A673 (cell line): ENCODE measurements around the gene STOX1. TPM values are rescaled to one million over a fixed set of nuclear protein-coding genes. Genes with fewer than 3 reads are reported as not detected.

ENCODE experiments used
- BruUV-seq: library from RNA; stranded (reverse); fragments of 400-500 nt; replicated peaks from 2 replicates; lab custom pipeline; 2021; lab: Mats Ljungman, UMichigan
- CTCF ChIA-PET: fragments of 300-600 bp; sonication (Branson Sonifier 250); formaldehyde crosslinking; loops from one replicate; lab custom pipeline; 2022; ENCODE audit warnings: antibody characterized with exemption; lab: Charles Lee
- POLR2A ChIA-PET: fragments of 300-600 bp; sonication (Branson Sonifier 250); formaldehyde crosslinking; loops from one replicate; lab custom pipeline; 2022; ENCODE audit warnings: antibody characterized with exemption; ENCODE audit not compliant: low non-redundant PET; lab: Charles Lee
- DNase-seq: peaks from one replicate; pipeline ENCODE4 v3.0.0-alpha.2; 2015; ENCODE audit warnings: low spot score
- H3K27ac ChIP-seq: fragments of 200-600 bp; sonication (generic); 2 replicates; pipeline ENCODE4 v1.5.1; 2016; ENCODE audit warnings: mixed run types, low read depth, mild to moderate bottlenecking, mixed read lengths, antibody characterized with exemption, low read length; ENCODE audit not compliant: poor library complexity, severe bottlenecking
- H3K27me3 ChIP-seq: fragments of 200-600 bp; sonication (generic); replicated peaks from 2 replicates; pipeline ENCODE4 v1.6.1; 2017; ENCODE audit warnings: mixed run types, low read depth, mild to moderate bottlenecking, mixed read lengths, antibody characterized with exemption, low read length; ENCODE audit not compliant: insufficient read depth, poor library complexity
- H3K36me3 ChIP-seq: fragments of 200-600 bp; sonication (generic); 2 replicates; pipeline ENCODE4 v1.6.1; 2016; ENCODE audit warnings: mixed run types, mild to moderate bottlenecking, mixed read lengths, antibody characterized with exemption, low read length; ENCODE audit not compliant: insufficient read depth, poor library complexity, severe bottlenecking
- H3K4me1 ChIP-seq: fragments of 200-600 bp; sonication (generic); 2 replicates; pipeline ENCODE4 v1.6.1; 2017; ENCODE audit warnings: mixed run types, mild to moderate bottlenecking, mixed read lengths, antibody characterized with exemption, low read length; ENCODE audit not compliant: insufficient read depth, poor library complexity, severe bottlenecking
- H3K4me3 ChIP-seq: fragments of 200-600 bp; sonication (generic); 2 replicates; pipeline ENCODE4 v1.5.1; 2016; ENCODE audit warnings: low read depth, mixed run types, mild to moderate bottlenecking, mixed read lengths, low read length; ENCODE audit not compliant: poor library complexity, severe bottlenecking
- H3K9me3 ChIP-seq: fragments of 200-600 bp; sonication (generic); 2 replicates; pipeline ENCODE4 v1.6.1; 2016; ENCODE audit warnings: mixed run types, low read depth, mild to moderate bottlenecking, mixed read lengths, antibody characterized with exemption, low read length; ENCODE audit not compliant: poor library complexity, severe bottlenecking
- EZH2 ChIP-seq: fragments of 200-600 bp; sonication (generic); IDR thresholded peaks from 2 replicates; pipeline ENCODE4 v1.6.1; 2017; ENCODE audit warnings: borderline replicate concordance, low read depth, mild to moderate bottlenecking, mixed read lengths, antibody characterized with exemption, low read length; ENCODE audit not compliant: poor library complexity, severe bottlenecking
- intact Hi-C: fragments of 100-400 bp; cut with micrococcal nuclease; formaldehyde crosslinking; loops from one replicate; pipeline ENCODE4 v1.10.0; 2022; ENCODE audit not compliant: unreplicated experiment
- total RNA-seq: library from RNA; stranded (reverse); gene quantifications from 2 replicates; pipeline ENCODE4 v1.2.3, GENCODE V29; 2021
- TF ChIP-seq, protein P1 (sequence below): fragments of 300-800, 200-600 bp; sonication (generic); conservative IDR thresholded peaks from 2 replicates; pipeline ENCODE4 v1.5.1; 2017; ENCODE audit warnings: low read depth, mild to moderate bottlenecking, antibody characterized with exemption, low read length, moderate library complexity, mixed read lengths

STOX1 gene
- total RNA-seq, 1 experiment from 2014 or later = 2.1 TPM

- POLR2A ChIA-PET = no interaction called here
- Histone ChIP-seq H3K36me3 (no peaks in the 10 kb centered on the region), H3K4me1 (peaks cover 20% of the 10 kb centered on the region), H3K27ac (no peak overlapping the region), H3K4me3 (no peak overlapping the region), H3K9me3 (no peaks in the 10 kb centered on the region), H3K27me3 (peaks cover 9% of the 10 kb centered on the region)
- no peak for TF ChIP-seq EZH2
- TF ChIP-seq, protein P1, sequence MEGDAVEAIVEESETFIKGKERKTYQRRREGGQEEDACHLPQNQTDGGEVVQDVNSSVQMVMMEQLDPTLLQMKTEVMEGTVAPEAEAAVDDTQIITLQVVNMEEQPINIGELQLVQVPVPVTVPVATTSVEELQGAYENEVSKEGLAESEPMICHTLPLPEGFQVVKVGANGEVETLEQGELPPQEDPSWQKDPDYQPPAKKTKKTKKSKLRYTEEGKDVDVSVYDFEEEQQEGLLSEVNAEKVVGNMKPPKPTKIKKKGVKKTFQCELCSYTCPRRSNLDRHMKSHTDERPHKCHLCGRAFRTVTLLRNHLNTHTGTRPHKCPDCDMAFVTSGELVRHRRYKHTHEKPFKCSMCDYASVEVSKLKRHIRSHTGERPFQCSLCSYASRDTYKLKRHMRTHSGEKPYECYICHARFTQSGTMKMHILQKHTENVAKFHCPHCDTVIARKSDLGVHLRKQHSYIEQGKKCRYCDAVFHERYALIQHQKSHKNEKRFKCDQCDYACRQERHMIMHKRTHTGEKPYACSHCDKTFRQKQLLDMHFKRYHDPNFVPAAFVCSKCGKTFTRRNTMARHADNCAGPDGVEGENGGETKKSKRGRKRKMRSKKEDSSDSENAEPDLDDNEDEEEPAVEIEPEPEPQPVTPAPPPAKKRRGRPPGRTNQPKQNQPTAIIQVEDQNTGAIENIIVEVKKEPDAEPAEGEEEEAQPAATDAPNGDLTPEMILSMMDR = no peak
- intact Hi-C loops = no loop called here
- no peak for DNase-seq
- CTCF ChIA-PET = no interaction called here
- BruUV-seq = no TSS peak
Measured at GRCh38 chr10:68870545-68871104, 43.3 kb downstream of the STOX1 start.

GRCh38 chr10:68871105-68871711, 43.9 kb downstream of the STOX1 start:
- Histone ChIP-seq H3K27me3 (peaks cover 9% of the 10 kb centered on the region), H3K4me1 (peaks cover 20% of the 10 kb centered on the region), H3K27ac (peak overlapping the region; percentile 12), H3K4me3 (no peak overlapping the region), H3K9me3 (no peaks in the 10 kb centered on the region), H3K36me3 (no peaks in the 10 kb centered on the region)
- no TSS peak for BruUV-seq
- TF ChIP-seq, protein P1 = no peak
- TF ChIP-seq EZH2 = no peak
- intact Hi-C loops = no loop called here
- POLR2A ChIA-PET = no interaction called here
- CTCF ChIA-PET = no interaction called here
- DNase-seq = peak; percentile 77

- peak; percentile 95 for DNase-seq
- H3K4me3 ChIP-seq = no peak overlapping the region
- CTCF ChIA-PET = interaction anchor here (0.5 to 0.7 kb wide), 2 partner anchors 19 to 367 kb away, joined by 3 to 5 read pairs; no protein-coding TSS in a partner anchor
- no peak for TF ChIP-seq EZH2
- TF ChIP-seq, protein P1 = no peak
- peaks cover 9% of the 10 kb centered on the region for H3K27me3 ChIP-seq
- H3K9me3 ChIP-seq = no peaks in the 10 kb centered on the region
- peak overlapping the region; percentile 12 for H3K27ac ChIP-seq
- POLR2A ChIA-PET = no interaction called here
- BruUV-seq = no TSS peak
- H3K4me1 ChIP-seq = peaks cover 20% of the 10 kb centered on the region
- intact Hi-C loops = no loop called here
- H3K36me3 ChIP-seq = no peaks in the 10 kb centered on the region
Measured at GRCh38 chr10:68871731-68872342, 44.5 kb downstream of the STOX1 start.
